Vagina (tissue), 2 donors: ENCODE results near the gene TRPC4.

Experiments used
- CTCF ChIP-seq, 3 experiments: fragments of 450-650 bp in 2 of 3; fragments of 200-600 bp in 1 of 3; sonication (generic) in 1 of 3; IDR thresholded peaks; one replicate each; pipeline ENCODE4 v1.5.1; 2017 to 2019; ENCODE audit warnings: antibody characterized with exemption in 3 of 3, mild to moderate bottlenecking in 2 of 3, moderate library complexity in 2 of 3
- POLR2A ChIP-seq, 2 donors: fragments of 450-650 bp; IDR thresholded peaks; one replicate each; pipeline ENCODE4 v1.6.1; 2017; ENCODE audit warnings: antibody characterized with exemption in 2 of 2, mild to moderate bottlenecking in 2 of 2, moderate library complexity in 2 of 2
- POLR2AphosphoS5 ChIP-seq, 2 donors: sonication (generic); formaldehyde crosslinking; IDR thresholded peaks; one replicate each; pipeline ENCODE4 v1.9.0; 2017; ENCODE audit warnings: antibody characterized with exemption in 2 of 2, mild to moderate bottlenecking in 2 of 2, low read depth in 1 of 2; ENCODE audit not compliant: insufficient read depth in 1 of 2

GRCh38 chr13:37680137-37680536, 189.4 kb downstream of the TRPC4 start:
- TF ChIP-seq CTCF (IDR thresholded peaks at IDR 0.05) (no peak), POLR2AphosphoS5 (IDR thresholded peaks at IDR 0.05; ENCODE audit: insufficient read depth in 1 of 2, low read depth in 1 of 2) (no peak), POLR2A (IDR thresholded peaks at IDR 0.05) (no peak)
